HCT116 (cell line): ENCODE results near the gene TMEM238L. TPM values are rescaled to one million over a fixed set of nuclear protein-coding genes. Genes with fewer than 3 reads are reported as not detected.

ENCODE experiments used
- ATAC-seq: fragments of 200-7000 bp; cut with Tn5 transposase; 2 replicates; pipeline ENCODE4 v1.9.1; 2020; ENCODE audit warnings: mild to moderate bottlenecking, moderate library complexity
- BruUV-seq: library from RNA; stranded (reverse); fragments of 400-500 nt; replicated peaks from 2 replicates; lab custom pipeline; 2021; lab: Mats Ljungman, UMichigan
- CTCF ChIA-PET: fragments of 300-600 bp; sonication (Branson Sonifier 250); formaldehyde crosslinking; loops from one replicate; lab custom pipeline; 2021; ENCODE audit warnings: antibody characterized with exemption; lab: Charles Lee
- POLR2A ChIA-PET: fragments of 300-600, 350-600 bp; sonication (Branson Sonifier 250); formaldehyde crosslinking; loops from one replicate; lab custom pipeline; 2021; ENCODE audit warnings: antibody characterized with exemption; lab: Charles Lee
- RAD21 ChIA-PET, 2 experiments: fragments of 300-600 bp; sonication (Branson Sonifier 250); formaldehyde crosslinking; loops; one replicate each; lab custom pipeline; 2023; ENCODE audit warnings: low total read pairs in 2 of 2; ENCODE audit not compliant: uncharacterized antibody in 2 of 2, unreplicated experiment in 2 of 2, low non-redundant PET in 1 of 2; lab: Charles Lee
- DNase-seq: peaks from one replicate; pipeline ENCODE4 v3.0.0-alpha.2; 2010; ENCODE audit warnings: low read depth, low spot score
- H2AFZ ChIP-seq: fragments of 200-600 bp; shearing (Covaris generic), sonication (generic); 2 replicates; pipeline ENCODE4 v1.6.1; 2017; ENCODE audit warnings: low read depth, mixed run types, mixed read lengths, antibody characterized with exemption, low read length; ENCODE audit not compliant: poor library complexity, severe bottlenecking
- H3K27ac ChIP-seq: 2 replicates; pipeline ENCODE4 v1.5.1; 2012; ENCODE audit warnings: low read depth, low read length
- H3K27me3 ChIP-seq: fragments of 200-600 bp; sonication (generic); 2 replicates; pipeline ENCODE4 v1.6.1; 2016; ENCODE audit warnings: mixed run types, low read length, mixed read lengths; ENCODE audit not compliant: insufficient read depth
- H3K36me3 ChIP-seq, 2 experiments: fragments of 200-500 bp in 1 of 2; fragments of 200-600 bp in 1 of 2; sonication (Bioruptor generic) in 1 of 2; sonication (generic) in 1 of 2; 2 replicates each; pipeline versions ENCODE4 v1.5.1 to v1.6.1; 2014 to 2016; ENCODE audit warnings: low read length in 2 of 2, inconsistent platforms in 1 of 2, mixed read lengths in 1 of 2, mixed run types in 1 of 2; ENCODE audit not compliant: insufficient read depth in 2 of 2, control insufficient read depth in 1 of 2
- H3K4me1 ChIP-seq, 2 experiments: fragments of 200-600 bp in 1 of 2; sonication (generic) in 1 of 2; 2 replicates each; pipeline versions ENCODE4 v1.5.1 to v1.6.1; 2012 to 2017; ENCODE audit warnings: low read length in 2 of 2, inconsistent platforms in 1 of 2, mild to moderate bottlenecking in 1 of 2, mixed read lengths in 1 of 2, mixed run types in 1 of 2, moderate library complexity in 1 of 2; ENCODE audit not compliant: insufficient read depth in 2 of 2, control insufficient read depth in 1 of 2
- H3K4me2 ChIP-seq: fragments of 200-600 bp; sonication (generic); 2 replicates; pipeline ENCODE4 v1.6.1; 2017; ENCODE audit warnings: mixed run types, low read length, mixed read lengths
- H3K4me3 ChIP-seq, 2 experiments: fragments of 200-600 bp in 1 of 2; sonication (generic) in 1 of 2; replicated peaks in 1 of 2; 2 replicates each; pipeline ENCODE4 v1.5.1; 2011 to 2016; ENCODE audit warnings: low read length in 2 of 2, control low read depth in 1 of 2, low read depth in 1 of 2, mild to moderate bottlenecking in 1 of 2, mixed read lengths in 1 of 2, mixed run types in 1 of 2
- H3K79me2 ChIP-seq: fragments of 200-600 bp; sonication (generic); 2 replicates; pipeline ENCODE4 v1.6.1; 2017; ENCODE audit warnings: mild to moderate bottlenecking, mixed run types, low read length, moderate library complexity, mixed read lengths; ENCODE audit not compliant: insufficient read depth
- H3K9ac ChIP-seq: fragments of 200-600 bp; sonication (generic); 2 replicates; pipeline ENCODE4 v1.6.1; 2016; ENCODE audit warnings: low read length, mixed read lengths
- H3K9me2 ChIP-seq: fragments of 200-600 bp; sonication (generic), shearing (Covaris generic); 2 replicates; pipeline ENCODE4 v1.6.1; 2017; ENCODE audit warnings: mixed run types, mild to moderate bottlenecking, moderate library complexity; ENCODE audit not compliant: insufficient read depth
- H3K9me3 ChIP-seq, 2 experiments: fragments of 200-500 bp in 1 of 2; fragments of 200-600 bp in 1 of 2; sonication (Bioruptor generic) in 1 of 2; sonication (generic) in 1 of 2; 2 replicates each; pipeline ENCODE4 v1.6.1; 2014 to 2017; ENCODE audit warnings: low read length in 2 of 2, mixed read lengths in 2 of 2, inconsistent platforms in 1 of 2, low read depth in 1 of 2, mild to moderate bottlenecking in 1 of 2, mixed run types in 1 of 2, moderate library complexity in 1 of 2; ENCODE audit not compliant: control insufficient read depth in 1 of 2, insufficient read depth in 1 of 2
- H4K20me1 ChIP-seq: fragments of 200-600 bp; sonication (generic), shearing (Covaris generic); 2 replicates; pipeline ENCODE4 v1.6.1; 2017; ENCODE audit warnings: mixed run types, mild to moderate bottlenecking, moderate library complexity; ENCODE audit not compliant: insufficient read depth
- CEBPB ChIP-seq: IDR thresholded peaks from 2 replicates; pipeline ENCODE4 v1.6.1; 2012; ENCODE audit warnings: low read depth
- EGR1 ChIP-seq: IDR thresholded peaks from 2 replicates; pipeline ENCODE4 v1.6.1; 2012; ENCODE audit warnings: low read depth
- ELF1 ChIP-seq: IDR thresholded peaks from 2 replicates; pipeline ENCODE4 v1.6.1; 2012; ENCODE audit warnings: low read depth, borderline replicate concordance
- FOSL1 ChIP-seq: IDR thresholded peaks from 2 replicates; pipeline ENCODE4 v1.6.1; 2012; ENCODE audit warnings: low read depth
- POLR2A ChIP-seq: IDR thresholded peaks from 2 replicates; pipeline ENCODE4 v1.7.0; 2011; ENCODE audit warnings: borderline replicate concordance; ENCODE audit not compliant: insufficient read depth, insufficient read length; ENCODE audit errors: extremely low read depth
- SIN3A ChIP-seq: IDR thresholded peaks from 2 replicates; pipeline ENCODE4 v1.6.1; 2012; ENCODE audit warnings: low read depth
- SP1 ChIP-seq: IDR thresholded peaks from 2 replicates; pipeline ENCODE4 v1.6.1; 2012; ENCODE audit warnings: low read depth
- YY1 ChIP-seq: IDR thresholded peaks from 2 replicates; pipeline ENCODE4 v1.6.1; 2011; ENCODE audit warnings: low read length, low read depth, moderate library complexity, mild to moderate bottlenecking; ENCODE audit not compliant: insufficient replicate concordance; ENCODE audit errors: extremely low read depth
- intact Hi-C: fragments of 100-400 bp; cut with micrococcal nuclease; formaldehyde crosslinking; loops from 2 replicates; pipeline ENCODE4 v1.10.0; 2022
- total RNA-seq: library from RNA; stranded (reverse); gene quantifications from one replicate; pipeline ENCODE4 v1.2.1, GENCODE V29; 2021; ENCODE audit not compliant: unreplicated experiment
- TF ChIP-seq, protein P1 (sequence below): IDR thresholded peaks from 2 replicates; pipeline ENCODE4 v1.6.1; 2012; ENCODE audit warnings: low read depth
- TF ChIP-seq, protein P2 (sequence below): IDR thresholded peaks from 2 replicates; pipeline ENCODE4 v1.6.1; 2012
- TF ChIP-seq, protein P3 (sequence below): IDR thresholded peaks from 2 replicates; pipeline ENCODE4 v1.6.1; 2012

Gene TMEM238L
- total RNA-seq, 1 experiment from 2014 or later, result not detected

DNA sequence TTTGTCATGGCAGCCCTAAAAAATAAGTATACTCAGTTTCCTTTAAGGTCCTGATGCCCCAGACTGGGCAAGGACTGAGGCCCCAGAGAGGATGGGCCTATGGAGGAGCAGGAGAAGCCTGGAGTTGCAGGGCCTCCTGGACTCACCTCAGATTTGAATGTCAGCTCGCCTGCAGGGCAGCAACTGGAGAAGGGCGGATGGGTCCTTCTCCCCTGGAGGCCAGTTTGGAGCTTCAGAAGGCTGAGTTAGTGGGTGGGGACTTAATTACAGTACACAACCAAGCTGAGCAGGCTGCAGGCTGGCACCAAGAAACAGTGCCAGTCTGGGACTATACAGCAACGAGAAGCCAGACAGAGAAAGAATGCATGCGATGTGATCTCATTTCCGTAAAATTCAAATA is 27.8 kb upstream of the TMEM238L start (continued):
- TF ChIP-seq, protein P1, sequence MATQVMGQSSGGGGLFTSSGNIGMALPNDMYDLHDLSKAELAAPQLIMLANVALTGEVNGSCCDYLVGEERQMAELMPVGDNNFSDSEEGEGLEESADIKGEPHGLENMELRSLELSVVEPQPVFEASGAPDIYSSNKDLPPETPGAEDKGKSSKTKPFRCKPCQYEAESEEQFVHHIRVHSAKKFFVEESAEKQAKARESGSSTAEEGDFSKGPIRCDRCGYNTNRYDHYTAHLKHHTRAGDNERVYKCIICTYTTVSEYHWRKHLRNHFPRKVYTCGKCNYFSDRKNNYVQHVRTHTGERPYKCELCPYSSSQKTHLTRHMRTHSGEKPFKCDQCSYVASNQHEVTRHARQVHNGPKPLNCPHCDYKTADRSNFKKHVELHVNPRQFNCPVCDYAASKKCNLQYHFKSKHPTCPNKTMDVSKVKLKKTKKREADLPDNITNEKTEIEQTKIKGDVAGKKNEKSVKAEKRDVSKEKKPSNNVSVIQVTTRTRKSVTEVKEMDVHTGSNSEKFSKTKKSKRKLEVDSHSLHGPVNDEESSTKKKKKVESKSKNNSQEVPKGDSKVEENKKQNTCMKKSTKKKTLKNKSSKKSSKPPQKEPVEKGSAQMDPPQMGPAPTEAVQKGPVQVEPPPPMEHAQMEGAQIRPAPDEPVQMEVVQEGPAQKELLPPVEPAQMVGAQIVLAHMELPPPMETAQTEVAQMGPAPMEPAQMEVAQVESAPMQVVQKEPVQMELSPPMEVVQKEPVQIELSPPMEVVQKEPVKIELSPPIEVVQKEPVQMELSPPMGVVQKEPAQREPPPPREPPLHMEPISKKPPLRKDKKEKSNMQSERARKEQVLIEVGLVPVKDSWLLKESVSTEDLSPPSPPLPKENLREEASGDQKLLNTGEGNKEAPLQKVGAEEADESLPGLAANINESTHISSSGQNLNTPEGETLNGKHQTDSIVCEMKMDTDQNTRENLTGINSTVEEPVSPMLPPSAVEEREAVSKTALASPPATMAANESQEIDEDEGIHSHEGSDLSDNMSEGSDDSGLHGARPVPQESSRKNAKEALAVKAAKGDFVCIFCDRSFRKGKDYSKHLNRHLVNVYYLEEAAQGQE, result no peak
- TF ChIP-seq YY1, result no peak

DNA sequence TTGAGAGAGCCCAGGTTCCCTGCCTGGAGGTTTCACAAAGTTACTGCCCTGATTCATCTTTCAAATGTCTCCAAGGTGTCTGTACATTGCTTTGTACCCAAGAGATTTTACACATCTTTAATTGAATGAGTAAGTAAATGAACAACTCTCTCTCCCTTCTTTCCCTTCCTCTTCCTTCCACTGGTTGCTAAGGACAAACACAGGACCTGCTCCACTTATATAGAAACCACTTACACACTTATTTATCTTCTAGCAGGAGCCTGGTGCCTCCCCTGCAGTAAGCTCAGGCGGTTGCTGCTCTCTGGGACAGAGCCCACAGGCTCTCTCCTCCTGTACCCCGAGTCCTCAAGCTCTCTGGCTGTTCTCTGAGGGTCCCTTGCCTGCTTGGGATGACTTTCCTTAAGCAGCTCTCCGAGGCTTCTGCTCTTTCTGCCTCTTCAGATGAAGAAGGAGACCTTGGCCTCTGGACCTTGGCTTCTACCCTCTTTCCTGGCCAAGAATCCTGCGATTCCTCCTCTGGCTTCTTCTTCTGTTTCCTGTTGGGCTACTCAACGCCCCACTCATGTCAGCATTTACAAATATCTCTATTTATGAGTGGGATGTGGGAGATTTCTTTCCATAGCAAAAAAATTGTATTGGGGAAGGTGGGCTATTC is 24.1 kb upstream of the TMEM238L start:
- no peak for DNase-seq
- RAD21 ChIA-PET, result no interaction called here
- POLR2A ChIA-PET, result no interaction called here
- Histone ChIP-seq H3K4me2 (no peak overlapping the region), H3K9me2 (no peaks in the 10 kb centered on the region), H3K79me2 (no peaks in the 10 kb centered on the region), H3K9ac (no peak overlapping the region), H3K36me3 (no peaks in the 10 kb centered on the region)
- intact Hi-C loops, result no loop called here
- BruUV-seq, result no TSS peak
- TF ChIP-seq ELF1 (no peak), CEBPB (no peak), SP1 (no peak), POLR2A (no peak), FOSL1 (no peak), EGR1 (no peak), SIN3A (no peak)
- TF ChIP-seq, protein P2, sequence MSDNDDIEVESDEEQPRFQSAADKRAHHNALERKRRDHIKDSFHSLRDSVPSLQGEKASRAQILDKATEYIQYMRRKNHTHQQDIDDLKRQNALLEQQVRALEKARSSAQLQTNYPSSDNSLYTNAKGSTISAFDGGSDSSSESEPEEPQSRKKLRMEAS, result no peak
- TF ChIP-seq, protein P1, result no peak
- TF ChIP-seq, protein P3, sequence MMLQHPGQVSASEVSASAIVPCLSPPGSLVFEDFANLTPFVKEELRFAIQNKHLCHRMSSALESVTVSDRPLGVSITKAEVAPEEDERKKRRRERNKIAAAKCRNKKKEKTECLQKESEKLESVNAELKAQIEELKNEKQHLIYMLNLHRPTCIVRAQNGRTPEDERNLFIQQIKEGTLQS, result no peak
- TF ChIP-seq, all 23 proteins: peak for 0
- ATAC-seq, result no peak
- Histone ChIP-seq H3K9me3 (no peaks in the 10 kb centered on the region), H3K4me3 (no peak overlapping the region), H3K27ac (no peak overlapping the region), H2AFZ (no peak overlapping the region), H3K27me3 (peaks cover 18% of the 10 kb centered on the region; the same call in 1 of the 2 replicates), H4K20me1 (no peaks in the 10 kb centered on the region), H3K4me1 (no peaks in the 10 kb centered on the region)
- CTCF ChIA-PET, result no interaction called here
